NCI-H1105 (cell line): ENCODE results near the gene NTRK2.

Experiments
- DNase-seq: peaks from one replicate; lab custom pipeline; 2025; lab: John Stamatoyannopoulos, UW

NTRK2 gene

DNA sequence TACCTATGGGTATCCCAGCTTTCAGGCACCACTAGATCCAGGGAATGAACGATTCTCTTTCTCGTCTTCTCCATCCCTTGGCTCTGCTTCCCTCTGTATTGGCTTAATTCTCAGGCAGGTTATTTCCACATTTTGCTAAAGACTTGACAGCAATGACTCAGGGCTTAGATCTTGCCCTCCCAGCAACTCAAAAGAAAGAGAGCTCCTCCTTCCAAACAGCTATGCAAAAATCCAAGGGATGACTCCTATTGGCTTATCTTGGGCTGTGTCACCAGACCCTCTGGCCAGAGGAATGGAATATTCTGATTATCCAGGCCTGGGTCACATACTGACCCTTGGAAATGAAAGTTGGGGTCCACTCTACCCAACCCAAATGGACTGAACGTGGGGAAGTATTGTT lies 270.2 kb downstream of the NTRK2 start:
- DNase-seq: no peak

- no peak for DNase-seq
These were observed 270.8 kb downstream of the NTRK2 start for GRCh38 chr9:84940294-84940693.

DNA sequence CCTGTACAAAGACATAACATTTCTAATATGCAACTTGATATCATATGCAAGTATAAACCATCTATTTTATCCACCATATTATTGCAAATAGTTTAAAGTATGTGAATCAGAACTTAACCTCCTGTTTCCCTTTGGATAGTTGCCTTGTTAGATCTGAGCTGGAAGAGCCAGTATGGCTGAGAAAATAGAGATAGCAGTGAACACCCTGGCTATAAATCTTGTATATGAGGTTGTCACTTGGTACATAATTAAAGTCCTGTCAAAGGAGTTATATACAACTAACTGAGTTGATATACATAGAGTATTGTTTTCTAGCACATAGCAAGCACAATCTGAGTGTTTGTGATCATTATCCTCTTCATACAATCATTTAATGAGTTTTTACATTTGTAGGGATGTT lies 272.3 kb downstream of the NTRK2 start:
- no peak for DNase-seq

- no peak for DNase-seq
These were observed 274.0 kb downstream of the NTRK2 start for GRCh38 chr9:84943482-84944050.

DNA sequence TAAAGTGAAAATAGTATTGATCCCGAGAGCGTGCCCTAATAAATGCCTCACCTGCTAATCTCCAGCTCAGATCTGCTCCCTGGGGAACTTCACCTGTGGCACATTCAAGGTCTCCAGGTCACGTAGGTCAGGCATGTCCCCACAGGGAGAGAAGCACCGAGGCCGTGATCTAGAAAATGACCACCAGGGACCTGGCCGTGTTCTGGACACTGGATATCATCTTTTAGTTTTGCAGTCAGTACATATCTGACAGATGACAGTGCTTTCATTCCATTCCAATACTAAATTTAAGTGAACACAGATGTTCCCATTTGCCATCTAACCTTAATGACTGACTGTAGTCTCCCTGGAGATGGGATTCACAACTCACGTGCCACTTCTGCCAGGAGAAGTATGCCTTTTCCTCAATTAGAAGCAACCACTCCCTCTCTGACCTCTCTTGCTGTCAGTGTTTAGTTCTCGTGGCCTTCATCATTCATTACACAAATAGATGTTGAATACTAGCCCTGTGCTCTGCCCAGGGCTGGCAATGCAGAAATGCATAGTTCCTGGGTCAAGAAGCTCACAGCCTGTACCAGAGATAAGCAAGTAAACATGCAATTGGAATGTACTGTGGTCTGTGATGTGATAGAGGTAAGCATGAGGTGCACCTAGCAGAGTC lies 276.5 kb downstream of the NTRK2 start:
- no peak for DNase-seq

- no peak for DNase-seq
These were observed 278.0 kb downstream of the NTRK2 start for GRCh38 chr9:84947412-84947972.

GRCh38 chr9:84949258-84949657 lies 279.7 kb downstream of the NTRK2 start:
- DNase-seq: no peak

- DNase-seq: no peak
These were observed 280.4 kb downstream of the NTRK2 start for GRCh38 chr9:84949971-84950370.

- no peak for DNase-seq
These were observed 281.6 kb downstream of the NTRK2 start for GRCh38 chr9:84950879-84951811.

- no peak for DNase-seq
These were observed 283.8 kb downstream of the NTRK2 start for GRCh38 chr9:84953252-84953773.

- DNase-seq: peak; percentile 65
These were observed 284.5 kb downstream of the NTRK2 start for GRCh38 chr9:84953797-84954705.

- no peak for DNase-seq
These were observed 285.6 kb downstream of the NTRK2 start for GRCh38 chr9:84955155-84955554.

DNA sequence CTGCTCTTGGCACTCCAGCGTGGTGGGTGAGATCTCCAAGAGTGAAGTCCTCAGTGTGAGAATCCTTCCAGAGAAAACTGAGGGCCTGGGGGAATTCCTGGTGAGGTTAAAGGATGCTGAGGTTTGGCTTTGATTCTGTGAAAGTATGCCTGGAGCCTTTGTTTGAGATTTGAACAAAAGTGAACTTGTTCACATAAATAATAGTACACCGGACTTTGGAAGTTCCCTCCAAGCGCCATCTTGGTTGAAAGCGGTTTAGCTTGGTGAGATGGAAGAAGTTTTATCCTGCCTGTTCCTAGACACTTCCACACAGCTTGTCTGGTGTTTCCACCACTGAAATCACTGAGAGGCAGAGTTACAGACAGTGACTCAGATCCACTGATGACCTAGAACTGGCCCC lies 286.4 kb downstream of the NTRK2 start:
- DNase-seq: no peak

- DNase-seq: no peak
These were observed 289.8 kb downstream of the NTRK2 start for GRCh38 chr9:84959339-84959738.

DNA sequence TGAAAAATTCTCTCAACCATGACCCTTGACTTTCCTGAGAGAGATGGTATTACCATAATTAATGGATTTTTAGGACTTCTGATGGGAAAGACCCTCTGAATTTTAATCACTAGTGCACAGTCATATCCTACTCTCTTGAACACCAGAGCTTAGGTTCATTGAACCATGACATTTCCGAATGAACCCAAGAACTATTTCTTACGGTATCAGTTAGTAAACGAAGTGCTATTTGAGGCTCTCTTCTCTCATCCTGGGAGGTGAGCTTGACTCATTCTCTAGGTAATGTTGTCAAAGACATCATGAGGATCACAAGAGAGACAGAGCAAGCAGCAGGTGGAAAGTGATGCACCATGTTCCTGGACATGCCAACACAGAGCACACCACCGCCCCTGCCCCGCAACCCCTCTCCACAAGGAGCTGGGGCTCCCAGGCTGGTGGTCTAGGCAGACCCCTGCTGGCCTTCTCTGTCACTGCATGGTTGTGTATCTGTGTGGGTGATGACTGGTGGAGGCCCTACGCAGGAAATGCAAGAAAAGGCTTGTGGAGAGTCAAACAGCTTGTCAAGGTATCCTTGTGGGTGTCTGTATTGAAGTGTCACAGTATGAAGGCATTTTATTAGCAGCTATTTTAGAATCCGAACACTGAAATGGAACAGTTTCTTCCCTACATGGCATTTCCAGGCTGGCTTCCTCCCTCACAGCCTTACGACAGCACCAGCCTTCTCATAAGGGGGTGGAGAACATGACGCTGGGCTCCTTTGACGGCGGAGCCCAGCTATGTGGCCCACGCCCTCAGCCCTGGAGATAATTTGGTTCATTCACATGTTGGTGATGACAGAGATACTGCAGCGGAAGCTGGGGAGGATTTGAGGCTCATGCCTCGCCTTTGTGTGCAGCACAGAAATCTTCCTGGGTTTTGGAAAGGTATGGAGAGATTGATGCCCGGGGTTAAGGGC lies 297.6 kb downstream of the NTRK2 start:
- no peak for DNase-seq

- no peak for DNase-seq
These were observed 299.6 kb downstream of the NTRK2 start for GRCh38 chr9:84969084-84969483.

DNA sequence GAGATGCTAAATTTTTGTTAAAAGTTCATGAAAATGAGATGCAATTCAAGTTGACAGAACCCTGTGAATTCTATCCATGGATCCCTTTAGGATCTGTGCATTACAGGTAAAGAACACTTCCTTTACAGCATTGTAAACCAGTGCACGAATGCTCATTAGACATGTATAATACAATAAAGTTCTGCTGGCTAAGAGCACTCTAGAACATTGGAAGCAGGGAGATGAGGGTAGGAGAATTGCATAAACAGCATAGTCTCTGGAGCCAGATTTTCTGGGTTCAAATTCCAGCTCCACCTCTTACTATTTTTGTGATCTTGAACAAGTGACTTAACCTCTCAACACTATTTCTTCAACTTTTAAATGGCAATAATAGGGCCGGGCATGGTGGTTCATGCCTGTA lies 300.2 kb downstream of the NTRK2 start:
- DNase-seq: no peak

DNA sequence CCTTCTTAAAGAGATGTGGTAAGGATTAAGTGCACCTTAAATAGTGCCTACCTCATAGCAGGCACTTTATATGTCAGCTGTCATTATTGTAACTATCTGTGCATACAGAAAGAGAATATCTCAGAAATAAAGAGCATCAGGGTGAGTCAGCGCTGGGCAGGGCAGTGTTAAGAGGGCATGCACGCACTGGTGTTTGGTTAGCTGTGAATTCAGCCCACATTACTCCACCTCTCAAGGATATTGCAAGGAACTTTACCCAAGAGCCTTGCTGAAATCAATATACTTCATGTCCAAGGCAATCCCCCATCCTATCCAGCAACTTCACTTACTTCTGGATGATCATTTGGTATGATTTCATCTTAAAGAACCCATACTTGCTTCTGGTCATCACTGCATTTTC lies 300.9 kb downstream of the NTRK2 start:
- no peak for DNase-seq

DNA sequence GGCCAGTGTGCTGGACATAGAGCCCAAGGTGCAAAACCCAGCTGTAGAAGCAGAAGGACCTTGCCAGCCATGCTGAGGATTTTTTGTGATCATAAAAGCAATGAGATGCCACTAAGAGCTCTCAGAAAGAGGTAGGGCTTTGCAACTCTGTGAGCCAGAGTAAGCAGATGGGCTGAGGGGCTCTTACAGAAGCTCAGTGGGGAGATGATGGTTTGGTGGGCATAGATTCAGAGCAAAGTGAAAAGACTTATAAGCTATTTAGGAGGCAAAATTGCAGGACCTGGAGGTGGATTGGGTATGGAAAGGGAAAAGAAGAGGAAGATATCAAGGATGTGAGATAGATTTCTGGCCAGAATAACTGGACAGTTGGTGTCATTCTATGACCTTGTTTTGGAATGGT lies 302.0 kb downstream of the NTRK2 start:
- no peak for DNase-seq

GRCh38 chr9:84974258-84974657 lies 304.7 kb downstream of the NTRK2 start:
- no peak for DNase-seq
